C4-2B (cell line): ENCODE results near the gene TBX10.
"Not testable (repeated sequence)": the region's sequence is repeated elsewhere in the genome, so short reads cannot be mapped to it uniquely, and the experiment has no call there.

Source experiments
- CTCF ChIP-seq: fragments of 450-650 bp; conservative IDR thresholded peaks from 2 replicates; pipeline ENCODE4 v1.5.1; 2017; ENCODE audit warnings: mild to moderate bottlenecking
- ZFX ChIP-seq: fragments of 450-650 bp; IDR thresholded peaks from 2 replicates; pipeline ENCODE4 v1.6.1; 2017

DNA sequence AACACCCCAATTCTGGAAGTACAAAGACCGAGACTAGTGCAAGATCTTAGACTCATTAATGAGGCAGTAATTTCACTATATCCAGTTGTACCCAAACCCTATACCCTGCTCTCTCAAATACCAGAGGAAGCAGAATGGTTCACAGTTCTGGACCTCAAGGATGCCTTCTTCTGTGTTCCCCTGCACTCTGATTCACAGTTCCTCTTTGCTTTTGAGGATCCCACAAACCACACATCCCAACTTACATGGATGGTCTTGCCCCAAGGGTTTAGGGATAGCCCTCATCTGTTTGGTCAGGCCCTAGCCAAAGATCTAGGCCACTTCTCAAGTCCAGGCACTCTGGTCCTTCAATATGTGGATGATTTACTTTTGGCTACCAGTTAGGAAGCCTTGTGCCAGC is 15.8 kb downstream of the TBX10 start:
- not testable (repeated sequence) for TF ChIP-seq CTCF, ZFX
